Hepatocyte (in vitro differentiated cells): ENCODE measurements around the gene MGAT5B. TPM values are rescaled to one million over a fixed set of nuclear protein-coding genes. Genes with fewer than 3 reads are reported as not detected.

Experiments
- DNase-seq: peaks from one replicate; pipeline ENCODE4 v3.0.0-alpha.2; 2016; ENCODE audit warnings: low spot score
- H2AFZ ChIP-seq: fragments of 200-600 bp; sonication (generic); 2 replicates; pipeline ENCODE4 v1.6.0; 2016; ENCODE audit warnings: antibody characterized with exemption, mild to moderate bottlenecking
- H3K27ac ChIP-seq: fragments of 200-600 bp; sonication (generic); 2 replicates; pipeline ENCODE4 v1.5.1; 2016; ENCODE audit warnings: mild to moderate bottlenecking
- H3K27me3 ChIP-seq: fragments of 200-600 bp; sonication (generic); 2 replicates; pipeline ENCODE4 v1.6.1; 2016
- H3K36me3 ChIP-seq: fragments of 200-600 bp; sonication (generic); replicated peaks from 2 replicates; pipeline ENCODE4 v1.5.1; 2016; ENCODE audit warnings: low read depth; ENCODE audit not compliant: insufficient read depth
- H3K4me1 ChIP-seq: fragments of 200-600 bp; sonication (generic); 2 replicates; pipeline ENCODE4 v1.5.1; 2016; ENCODE audit warnings: mild to moderate bottlenecking, moderate library complexity; ENCODE audit not compliant: insufficient read depth
- H3K4me2 ChIP-seq: fragments of 200-600 bp; sonication (generic); 2 replicates; pipeline ENCODE4 v1.6.0; 2016
- H3K4me3 ChIP-seq: fragments of 200-600 bp; sonication (generic); 2 replicates; pipeline ENCODE4 v1.5.1; 2016; ENCODE audit warnings: mild to moderate bottlenecking
- H3K79me2 ChIP-seq: fragments of 200-600 bp; sonication (generic); 2 replicates; pipeline ENCODE4 v1.6.0; 2017; ENCODE audit warnings: mild to moderate bottlenecking
- H3K9me2 ChIP-seq: fragments of 200-600 bp; sonication (generic); replicated peaks from 2 replicates; pipeline ENCODE4 v1.6.0; 2017; ENCODE audit warnings: mild to moderate bottlenecking; ENCODE audit not compliant: insufficient read depth
- H3K9me3 ChIP-seq: fragments of 200-600 bp; sonication (generic); 2 replicates; pipeline ENCODE4 v1.5.1; 2016; ENCODE audit warnings: low read depth, mild to moderate bottlenecking
- H4K20me1 ChIP-seq: fragments of 200-600 bp; sonication (generic); 2 replicates; pipeline ENCODE4 v1.6.0; 2016; ENCODE audit warnings: mild to moderate bottlenecking; ENCODE audit not compliant: insufficient read depth, poor library complexity, severe bottlenecking
- EZH2 ChIP-seq: fragments of 200-600 bp; sonication (generic); IDR thresholded peaks from 2 replicates; pipeline ENCODE4 v1.6.1; 2016; ENCODE audit warnings: antibody characterized with exemption, mild to moderate bottlenecking, borderline replicate concordance
- EZH2phosphoT487 ChIP-seq: fragments of 200-600 bp; sonication (generic); IDR thresholded peaks from one replicate; pipeline ENCODE4 v1.6.1; 2018; ENCODE audit warnings: antibody characterized with exemption, mild to moderate bottlenecking, low read depth, moderate library complexity; ENCODE audit not compliant: unreplicated experiment, severe bottlenecking
- WGBS: methylation state at CpG from one replicate; pipeline ENCODE4 v1.1.6; 2016; ENCODE audit warnings: low lambda C conversion rate; ENCODE audit errors: missing lambda C conversion rate; 5-methylcytosine and 5-hydroxymethylcytosine counted together
- polyA plus RNA-seq: library from polyadenylated mRNA; unstranded; fragments of >200 nt; fragmentation: Nextera tagmentation; extraction: Ambion mirVana; gene quantifications from 2 replicates; pipeline ENCODE4 v1.2.1, GENCODE V29; 2016
- total RNA-seq: library from RNA; depleted of rRNA; stranded (reverse); fragments of >200 nt; gene quantifications from 2 replicates; pipeline ENCODE4 v1.2.3, GENCODE V29; 2014
- TF ChIP-seq, protein P1 (sequence below): fragments of 200-600 bp; sonication (generic); IDR thresholded peaks from 2 replicates; pipeline ENCODE4 v1.5.1; 2016; ENCODE audit warnings: antibody characterized with exemption, mild to moderate bottlenecking; ENCODE audit not compliant: poor library complexity

Gene MGAT5B
- total and polyA plus RNA-seq, 2 experiments from 2014 or later, result 0.89 to 1.1 TPM

DNA sequence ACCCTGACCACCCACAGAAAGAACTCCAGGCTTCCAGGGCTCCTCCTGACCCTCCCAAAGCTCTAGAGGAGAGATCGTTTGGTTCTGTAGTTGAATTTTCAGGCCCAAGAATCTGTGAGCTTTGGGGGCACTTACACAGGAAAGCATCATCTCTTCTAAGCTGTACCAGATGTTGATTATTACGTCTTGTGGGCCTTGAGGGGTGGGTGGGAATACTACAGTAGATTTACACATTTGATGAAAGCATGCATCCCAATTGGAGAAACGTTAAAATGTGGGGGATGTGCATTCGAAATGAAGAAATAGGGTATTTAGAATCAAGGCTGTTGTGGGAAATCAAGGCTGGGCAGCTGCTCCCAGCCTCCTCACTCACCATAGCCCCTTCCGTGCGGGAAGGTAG is 61.9 kb downstream of the MGAT5B start:
- H3K27me3 ChIP-seq, result no peaks in the 10 kb centered on the region
- DNase-seq, result no peak
- H3K4me1 ChIP-seq, result no peaks in the 10 kb centered on the region
- no peak overlapping the region for H3K27ac ChIP-seq
- H3K9me3 ChIP-seq, result no peaks in the 10 kb centered on the region
- TF ChIP-seq EZH2phosphoT487, result no peak
- no peak for TF ChIP-seq EZH2
- TF ChIP-seq, protein P1, sequence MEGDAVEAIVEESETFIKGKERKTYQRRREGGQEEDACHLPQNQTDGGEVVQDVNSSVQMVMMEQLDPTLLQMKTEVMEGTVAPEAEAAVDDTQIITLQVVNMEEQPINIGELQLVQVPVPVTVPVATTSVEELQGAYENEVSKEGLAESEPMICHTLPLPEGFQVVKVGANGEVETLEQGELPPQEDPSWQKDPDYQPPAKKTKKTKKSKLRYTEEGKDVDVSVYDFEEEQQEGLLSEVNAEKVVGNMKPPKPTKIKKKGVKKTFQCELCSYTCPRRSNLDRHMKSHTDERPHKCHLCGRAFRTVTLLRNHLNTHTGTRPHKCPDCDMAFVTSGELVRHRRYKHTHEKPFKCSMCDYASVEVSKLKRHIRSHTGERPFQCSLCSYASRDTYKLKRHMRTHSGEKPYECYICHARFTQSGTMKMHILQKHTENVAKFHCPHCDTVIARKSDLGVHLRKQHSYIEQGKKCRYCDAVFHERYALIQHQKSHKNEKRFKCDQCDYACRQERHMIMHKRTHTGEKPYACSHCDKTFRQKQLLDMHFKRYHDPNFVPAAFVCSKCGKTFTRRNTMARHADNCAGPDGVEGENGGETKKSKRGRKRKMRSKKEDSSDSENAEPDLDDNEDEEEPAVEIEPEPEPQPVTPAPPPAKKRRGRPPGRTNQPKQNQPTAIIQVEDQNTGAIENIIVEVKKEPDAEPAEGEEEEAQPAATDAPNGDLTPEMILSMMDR, result no peak
- no peak overlapping the region for H2AFZ ChIP-seq
- H3K36me3 ChIP-seq, result no peaks in the 10 kb centered on the region
- H4K20me1 ChIP-seq, result no peaks in the 10 kb centered on the region
- H3K4me3 ChIP-seq, result no peak overlapping the region
- no peak overlapping the region for H3K4me2 ChIP-seq
- no peaks in the 10 kb centered on the region for H3K9me2 ChIP-seq
- whole genome bisulfite sequencing, result 64% methylated on average over 6 of the region's 6 CpGs
- H3K79me2 ChIP-seq, result no peaks in the 10 kb centered on the region

DNA sequence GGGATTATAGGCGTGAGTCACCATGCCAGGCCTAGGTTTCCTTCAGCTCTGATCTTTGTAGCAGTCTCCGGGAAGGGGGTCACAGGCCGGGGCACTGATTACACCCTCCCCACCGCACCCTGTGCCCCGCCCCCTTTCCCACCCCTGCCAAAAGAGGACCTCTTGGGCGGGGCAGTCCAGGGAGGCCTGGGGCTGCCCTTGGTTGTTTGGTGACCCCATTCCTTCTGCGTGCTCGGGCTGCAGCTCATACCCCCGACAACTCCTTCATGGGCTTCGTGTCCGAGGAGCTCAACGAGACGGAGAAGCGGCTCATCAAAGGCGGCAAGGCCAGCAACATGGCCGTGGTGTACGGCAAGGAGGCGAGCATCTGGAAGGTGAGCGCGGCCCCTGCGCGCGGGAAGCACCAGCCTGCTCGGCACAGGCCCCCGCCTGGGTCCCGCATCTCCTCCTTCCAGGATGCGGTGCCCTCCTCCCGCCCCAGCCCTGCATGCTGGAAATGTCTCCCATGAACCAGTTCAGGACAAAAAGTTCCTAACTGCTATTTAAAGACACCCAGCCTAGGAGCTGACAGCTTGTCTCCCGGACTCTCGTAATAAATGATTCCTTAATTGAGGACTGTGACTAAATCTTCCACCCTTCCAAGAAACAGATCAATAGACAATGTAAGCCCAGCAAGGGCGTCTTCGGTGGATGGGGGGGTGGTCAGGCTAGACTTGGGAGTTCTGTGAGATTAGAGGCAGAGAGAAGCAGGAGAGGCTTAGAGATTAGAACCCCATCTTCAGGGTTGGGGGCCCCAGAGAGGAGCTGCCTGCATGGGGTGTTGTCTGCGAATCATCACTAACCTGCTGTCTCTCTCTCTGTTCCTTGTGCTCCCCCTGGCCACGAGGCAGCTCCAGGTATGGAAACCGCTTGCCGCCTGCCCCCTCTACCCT is 64.5 kb downstream of the MGAT5B start:
- DNase-seq, result no peak
- TF ChIP-seq, protein P1, result no peak
- TF ChIP-seq EZH2 (no peak), EZH2phosphoT487 (no peak)
- no peak overlapping the region for H3K4me2 ChIP-seq
- no peaks in the 10 kb centered on the region for H3K4me1 ChIP-seq
- H3K27ac ChIP-seq, result no peak overlapping the region
- no peak overlapping the region for H3K4me3 ChIP-seq
- H3K27me3 ChIP-seq, result no peaks in the 10 kb centered on the region
- no peaks in the 10 kb centered on the region for H4K20me1 ChIP-seq
- no peaks in the 10 kb centered on the region for H3K9me3 ChIP-seq
- no peak overlapping the region for H2AFZ ChIP-seq
- no peaks in the 10 kb centered on the region for H3K9me2 ChIP-seq
- H3K36me3 ChIP-seq, result no peaks in the 10 kb centered on the region
- no peaks in the 10 kb centered on the region for H3K79me2 ChIP-seq
- 94% methylated on average over 31 of the region's 36 CpGs for WGBS

DNA sequence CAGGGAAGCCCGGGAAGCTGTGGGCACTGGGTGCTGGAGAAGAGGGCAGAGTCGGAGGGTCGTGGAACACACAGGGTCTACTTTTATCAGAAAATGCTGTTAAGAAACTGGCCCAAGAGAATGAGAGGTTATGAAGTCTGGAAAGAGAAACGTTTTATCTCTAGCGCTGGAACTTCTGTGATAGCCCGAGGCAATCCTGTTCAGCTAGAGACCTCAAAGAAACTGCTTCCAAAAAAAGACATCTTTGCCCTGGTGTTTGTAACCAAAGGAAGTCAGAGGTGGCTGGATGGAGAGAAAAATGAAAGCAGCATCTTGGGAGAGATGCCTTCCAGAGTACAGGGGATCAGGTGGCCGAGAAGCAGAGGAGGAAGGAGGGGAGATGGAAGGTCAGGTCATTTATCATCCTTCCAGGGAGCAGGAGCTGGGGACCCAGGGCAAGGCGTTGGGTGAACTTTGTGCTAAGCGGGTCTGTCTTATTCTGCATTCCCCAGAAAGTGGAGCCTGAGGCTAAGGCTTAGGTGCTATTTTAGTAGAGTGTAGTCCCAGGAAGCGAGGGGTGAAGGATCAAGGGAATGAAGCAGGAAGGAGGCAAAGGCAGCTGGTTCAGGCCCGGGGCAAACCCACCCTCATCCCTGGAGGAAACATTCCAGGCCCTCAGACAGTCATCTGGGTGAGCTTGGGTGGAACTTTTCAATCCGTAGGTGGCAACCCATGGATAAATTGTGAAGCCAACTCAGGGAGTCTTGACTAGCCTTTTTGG is 66.5 kb downstream of the MGAT5B start:
- Histone ChIP-seq H3K79me2 (no peaks in the 10 kb centered on the region), H3K9me3 (no peaks in the 10 kb centered on the region), H3K27ac (no peak overlapping the region), H4K20me1 (no peaks in the 10 kb centered on the region), H3K27me3 (no peaks in the 10 kb centered on the region), H3K4me1 (no peaks in the 10 kb centered on the region), H3K9me2 (no peaks in the 10 kb centered on the region), H2AFZ (no peak overlapping the region), H3K36me3 (no peaks in the 10 kb centered on the region), H3K4me2 (no peak overlapping the region), H3K4me3 (no peak overlapping the region)
- TF ChIP-seq EZH2phosphoT487 (no peak), EZH2 (no peak)
- TF ChIP-seq, protein P1, result no peak
- no peak for DNase-seq
- 58% methylated on average over 12 of the region's 12 CpGs for WGBS
